Measurements from ENCODE around the gene HOXB5.

The HOXB5 gene

DNA sequence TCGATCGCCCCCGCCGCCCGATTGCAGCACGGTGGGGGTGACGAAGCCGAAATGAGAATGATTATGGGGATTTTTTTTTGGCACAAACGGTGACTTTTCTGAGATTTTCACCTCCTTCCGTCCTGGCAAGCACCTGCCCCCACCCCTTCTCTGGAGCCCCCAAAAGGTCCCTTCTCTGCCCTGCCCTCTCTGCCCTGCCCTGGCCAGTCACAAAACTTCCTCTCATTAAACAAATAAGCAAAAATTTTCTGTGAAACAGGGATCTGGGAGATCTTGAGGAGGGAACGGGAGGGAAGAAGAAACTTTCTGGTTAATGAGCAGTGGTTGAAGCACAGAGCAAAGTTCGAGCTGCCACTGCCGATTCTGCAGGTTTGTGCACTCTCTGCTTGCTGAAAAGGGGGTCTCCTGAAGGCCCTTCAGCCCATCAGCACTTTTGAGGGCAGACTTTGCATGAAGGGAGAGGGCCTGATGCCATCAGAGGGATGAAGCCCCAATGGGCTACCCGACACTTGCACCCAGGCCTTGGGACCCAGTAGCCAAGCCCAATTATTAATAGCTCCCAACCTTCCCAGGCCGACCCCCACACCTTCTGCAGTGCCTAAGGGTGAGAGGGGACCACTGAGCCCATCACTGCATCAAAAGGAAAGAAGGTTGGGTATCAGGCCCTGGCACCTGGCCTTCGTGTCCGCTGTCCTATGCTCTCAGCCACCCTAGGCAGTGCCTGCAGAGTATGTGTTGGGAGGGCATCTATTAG lies 22.6 kb upstream of the HOXB5 start:
- no peak for DNase-seq

DNA sequence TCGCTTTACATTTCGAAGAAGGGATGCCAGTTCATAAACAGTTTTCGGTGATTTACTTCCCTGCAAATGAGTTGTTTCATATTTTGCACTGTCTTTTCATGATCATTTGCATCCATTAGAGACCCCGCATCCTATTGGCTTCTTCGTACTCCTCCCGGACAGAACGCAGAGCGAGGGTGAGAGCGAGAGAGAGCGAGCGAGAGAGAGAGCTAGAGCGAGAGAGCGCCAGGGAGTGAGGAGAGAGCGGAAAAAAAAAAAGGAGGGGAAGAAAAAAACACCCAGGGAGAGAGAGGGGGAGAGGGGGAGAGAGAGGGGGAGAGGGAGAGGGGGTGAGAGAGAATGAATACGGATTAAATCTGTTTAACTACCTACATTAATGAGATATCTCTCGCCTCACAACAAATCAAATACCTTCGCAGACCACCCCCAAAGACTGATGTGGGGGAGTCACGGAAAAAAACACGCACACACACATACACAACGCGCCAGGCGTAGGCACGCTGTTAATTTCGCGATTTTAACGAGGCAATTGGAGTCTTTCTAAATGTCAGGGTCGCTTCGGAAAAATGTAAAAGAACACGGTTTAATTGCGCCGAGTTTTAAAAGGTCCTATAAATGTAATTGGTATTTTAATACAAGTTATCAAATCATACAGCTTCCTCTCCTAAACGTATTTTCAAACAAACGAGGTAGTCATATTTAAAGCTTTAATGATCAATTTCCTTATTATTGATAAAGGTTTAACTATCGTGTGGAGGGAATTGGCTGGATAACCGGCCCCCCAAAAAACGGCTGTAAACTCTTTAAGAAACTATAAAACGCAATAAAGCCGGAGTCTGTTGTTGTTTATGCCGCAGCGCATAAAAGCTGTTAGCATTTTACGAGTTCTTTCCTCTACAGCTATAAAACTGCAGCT lies 21.7 kb upstream of the HOXB5 start, which contains the start of gene HOXB8:
Gene HOXB8, minus strand, starts transcription at position 246 of the 916 bp plus-strand sequence. CDS start 588 bp downstream, outside the sequence.
- DNase-seq: peak; percentile 75

DNA sequence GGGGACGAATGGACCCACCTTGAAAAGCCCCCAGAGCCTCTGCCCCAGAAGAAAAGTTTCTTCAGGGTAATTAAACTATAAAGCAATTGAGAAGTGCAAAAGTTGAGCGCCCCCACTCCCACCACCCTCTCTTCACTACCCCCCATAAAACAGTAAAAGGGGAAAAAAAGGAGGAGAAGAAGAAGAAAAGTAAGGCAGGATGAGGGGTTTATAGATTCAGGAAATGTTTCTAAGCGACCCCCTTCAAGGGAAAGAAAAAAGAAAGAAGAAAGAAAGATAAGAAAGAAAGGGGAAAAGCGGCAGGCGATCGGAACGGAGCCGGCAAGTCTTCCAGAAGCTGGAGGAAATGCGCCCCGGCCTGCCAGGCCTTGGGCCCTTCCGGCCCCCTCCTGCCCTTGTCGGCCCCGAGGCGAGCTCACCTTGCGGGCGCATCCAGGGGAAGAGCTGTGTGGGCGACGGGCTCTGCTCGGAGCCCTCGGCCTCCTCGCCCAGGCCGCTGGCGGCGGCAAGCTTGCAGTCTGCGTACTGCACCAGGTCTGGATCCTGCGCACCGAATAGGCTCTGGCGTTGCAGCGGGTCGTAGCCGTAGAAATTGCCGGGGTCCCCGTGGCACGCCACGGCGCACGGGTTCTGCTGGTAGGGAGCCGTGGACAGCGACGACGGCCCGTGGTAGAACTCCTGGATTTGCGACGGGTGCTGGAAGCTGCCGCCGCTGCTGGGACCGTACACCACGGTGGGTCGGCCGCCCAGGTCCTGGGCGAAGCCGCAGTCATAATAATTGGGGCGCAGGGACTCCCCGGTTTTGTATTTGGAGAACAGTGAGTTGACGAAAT lies 20.5 kb upstream of the HOXB5 start:
- no peak for DNase-seq

DNA sequence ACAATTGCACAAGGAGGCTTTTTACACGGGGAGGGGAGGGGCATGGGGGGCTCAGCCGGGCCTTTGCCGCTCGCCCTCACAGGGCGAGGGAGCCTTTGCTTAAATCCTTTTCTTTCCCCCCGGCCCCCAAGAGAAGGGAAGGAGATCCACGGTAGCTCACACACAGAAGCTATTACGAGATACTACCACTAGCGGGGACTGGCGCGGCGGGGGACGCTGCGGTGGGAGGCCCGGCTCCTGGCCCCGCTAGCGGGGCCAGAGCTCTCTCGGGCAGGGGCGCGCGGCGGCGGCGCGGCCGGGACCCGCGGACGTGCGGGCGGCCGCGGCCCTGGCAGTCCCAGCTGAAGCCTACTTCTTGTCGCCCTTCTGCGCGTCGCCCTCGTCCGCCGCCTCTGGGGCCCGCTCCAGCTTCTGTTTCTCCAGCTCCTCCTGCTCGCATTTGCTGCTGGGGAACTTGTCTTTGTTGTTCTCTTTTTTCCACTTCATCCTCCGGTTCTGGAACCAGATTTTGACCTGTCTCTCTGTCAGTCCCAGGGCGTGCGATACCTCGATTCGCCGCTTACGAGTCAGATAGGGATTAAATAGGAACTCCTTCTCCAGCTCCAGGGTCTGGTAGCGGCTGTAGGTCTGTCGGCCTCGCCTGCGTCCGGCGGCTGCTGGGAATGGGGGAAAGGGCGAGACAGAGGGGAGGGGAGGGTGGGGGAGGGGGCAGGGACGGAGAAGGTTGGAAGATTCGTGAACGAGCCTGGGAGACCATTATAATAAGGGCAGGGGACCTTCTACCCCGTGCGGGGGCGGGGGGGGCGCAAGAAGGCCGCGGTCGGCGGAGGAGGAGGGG lies 19.5 kb upstream of the HOXB5 start:
- DNase-seq: peak; percentile 62

DNA sequence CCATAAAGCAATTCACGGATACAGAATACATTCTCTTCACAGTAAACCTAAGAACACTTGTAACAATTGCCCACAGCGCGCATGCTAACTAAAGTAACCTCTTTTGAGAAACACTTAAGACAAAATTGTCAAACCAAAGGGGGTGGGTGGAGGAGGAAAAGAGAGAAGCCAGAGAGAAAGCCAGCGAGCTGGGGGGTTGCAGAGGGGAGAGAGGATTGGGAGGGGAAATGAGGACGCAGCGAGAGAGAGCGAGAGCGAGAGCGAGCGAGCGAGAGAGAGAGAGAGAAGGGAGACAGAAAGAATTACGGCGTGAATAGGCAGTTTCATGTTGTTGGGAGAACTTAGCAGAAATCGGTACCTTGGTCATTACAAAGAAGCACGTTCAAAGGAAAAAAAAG lies 18.9 kb upstream of the HOXB5 start:
- peak; percentile 67 for DNase-seq

DNA sequence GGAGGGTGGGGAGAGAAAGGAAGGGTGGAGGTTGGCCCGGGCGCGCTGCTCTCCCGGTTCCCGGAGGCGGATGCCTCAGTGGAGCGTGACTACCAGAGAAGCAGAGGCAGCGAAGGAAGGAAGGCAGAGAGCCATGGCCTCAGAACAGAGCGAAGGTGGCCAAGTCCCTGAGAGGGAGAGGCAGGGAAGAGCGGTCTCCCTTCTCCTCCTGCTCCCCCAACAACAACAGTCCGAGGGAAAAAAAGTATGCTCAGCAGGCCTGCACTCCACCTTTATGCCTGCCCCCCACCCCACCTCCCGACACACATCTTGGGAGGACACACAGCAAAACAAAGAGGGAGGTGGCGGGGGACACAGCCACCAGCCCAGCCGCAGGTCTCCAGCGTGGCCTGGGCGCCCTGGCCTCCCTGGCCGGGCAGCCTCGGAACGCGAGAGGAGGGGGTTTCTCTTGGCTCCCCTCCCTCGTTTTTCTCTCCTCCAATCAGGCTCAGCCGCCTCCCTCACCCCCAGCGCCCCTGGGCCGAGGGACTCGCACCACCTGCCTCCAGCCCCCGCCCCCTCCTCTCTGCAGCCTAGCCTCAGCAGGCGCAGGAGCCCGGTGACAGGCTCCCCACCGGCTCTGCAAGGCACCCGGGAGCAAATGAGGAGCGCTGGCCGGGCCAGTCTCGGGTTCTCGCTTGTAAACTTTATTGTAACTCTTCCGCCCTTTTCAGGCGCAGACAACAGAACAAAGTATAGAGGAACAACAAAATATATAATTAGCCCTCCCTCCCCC lies 18.3 kb upstream of the HOXB5 start:
- peak; percentile 92 for DNase-seq

DNA sequence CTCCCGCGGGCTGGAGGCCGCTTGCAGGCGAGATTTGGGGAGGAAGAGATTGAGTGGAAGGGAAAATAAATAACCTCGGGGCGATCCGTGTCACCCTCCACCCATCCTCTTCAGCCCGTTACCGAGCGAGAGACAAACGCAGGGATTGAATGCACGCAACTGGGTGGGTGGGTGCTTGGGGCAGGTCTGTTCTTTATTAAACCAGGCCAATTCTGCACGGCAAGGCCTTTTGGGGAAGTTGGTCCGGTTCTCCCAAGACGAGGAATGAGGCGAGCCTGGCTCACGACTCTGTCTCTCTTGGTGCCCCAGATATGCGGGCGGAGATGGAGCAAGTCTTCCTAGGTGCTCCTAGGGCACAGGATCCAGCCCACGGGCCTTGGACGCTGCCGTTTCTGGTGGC lies 17.6 kb upstream of the HOXB5 start:
- DNase-seq: no peak

DNA sequence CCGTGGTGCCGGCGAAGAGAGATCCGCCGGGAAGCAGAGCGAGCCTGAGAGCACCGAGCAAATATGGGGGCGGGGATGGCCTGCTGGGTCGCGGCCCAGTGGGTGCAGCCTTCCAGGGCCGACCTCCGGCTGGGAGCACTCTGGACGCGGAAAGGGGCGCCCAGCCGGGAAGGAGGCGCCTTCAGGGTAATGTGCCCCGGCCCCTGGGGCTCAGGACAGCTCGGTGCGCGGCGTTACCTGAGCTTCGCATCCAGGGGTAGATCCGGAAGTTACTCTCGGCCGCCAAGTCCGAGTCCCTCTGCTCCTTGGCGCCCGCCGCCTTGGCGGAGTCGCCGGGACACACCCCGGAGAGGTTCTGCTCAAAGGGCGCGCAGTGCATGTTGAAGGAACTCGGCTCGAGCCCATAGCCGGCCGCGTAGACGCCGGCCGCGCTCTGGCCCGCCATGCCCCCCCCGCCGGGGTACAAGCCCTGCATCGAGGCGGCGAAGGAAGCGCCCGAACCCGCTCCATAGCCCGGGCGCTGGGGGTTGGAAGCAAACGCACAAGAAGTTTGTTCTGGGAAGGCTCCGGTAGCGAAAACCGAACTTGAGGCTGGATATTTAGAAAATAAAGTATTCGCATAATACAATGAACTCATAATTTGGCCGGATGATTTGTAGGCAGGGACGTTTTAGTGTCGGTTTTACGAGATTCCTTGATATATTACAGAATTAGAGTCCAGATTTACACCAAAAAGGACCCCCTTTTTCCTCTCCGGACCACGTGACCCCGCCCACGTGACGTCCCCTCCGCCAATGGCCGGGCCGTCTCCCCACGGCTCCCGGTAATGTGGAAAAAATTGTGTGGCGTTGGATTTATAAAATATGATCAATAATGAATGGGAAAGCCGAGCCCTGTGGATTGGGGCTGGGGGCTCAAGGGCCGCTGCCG lies 17.0 kb upstream of the HOXB5 start, which contains the start of gene HOXB7:
Gene HOXB7, minus strand, starts transcription at position 736 of the 930 bp plus-strand sequence. Its CDS starts 99 bp downstream, at position 637.
- DNase-seq: peak; percentile 87

DNA sequence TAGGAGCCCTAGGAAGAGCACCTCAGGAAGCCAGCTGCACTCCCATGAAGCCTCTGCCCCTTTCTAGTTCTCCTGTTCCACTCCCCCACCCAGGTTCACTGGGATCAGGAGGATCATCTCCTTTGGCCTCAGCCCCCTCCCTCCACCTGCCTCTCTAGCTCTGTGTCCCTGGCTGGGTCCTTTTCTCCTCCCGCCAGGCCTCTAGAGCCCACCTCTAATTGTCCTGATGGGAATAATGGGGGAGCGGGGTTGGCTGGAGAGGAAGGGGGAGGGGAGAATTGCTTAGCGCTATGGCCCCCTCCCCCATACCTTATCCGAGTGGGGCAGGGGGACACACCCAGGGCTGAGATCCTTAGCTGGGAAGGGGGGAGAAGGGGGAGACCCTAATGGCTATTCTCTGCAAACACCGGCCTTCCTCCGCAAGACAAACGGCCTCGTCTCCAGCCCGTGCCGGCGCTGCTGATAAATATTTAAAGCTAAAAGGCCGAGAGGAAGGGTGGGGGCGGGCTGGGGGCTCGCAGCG lies 16.2 kb upstream of the HOXB5 start:
- DNase-seq: no peak

DNA sequence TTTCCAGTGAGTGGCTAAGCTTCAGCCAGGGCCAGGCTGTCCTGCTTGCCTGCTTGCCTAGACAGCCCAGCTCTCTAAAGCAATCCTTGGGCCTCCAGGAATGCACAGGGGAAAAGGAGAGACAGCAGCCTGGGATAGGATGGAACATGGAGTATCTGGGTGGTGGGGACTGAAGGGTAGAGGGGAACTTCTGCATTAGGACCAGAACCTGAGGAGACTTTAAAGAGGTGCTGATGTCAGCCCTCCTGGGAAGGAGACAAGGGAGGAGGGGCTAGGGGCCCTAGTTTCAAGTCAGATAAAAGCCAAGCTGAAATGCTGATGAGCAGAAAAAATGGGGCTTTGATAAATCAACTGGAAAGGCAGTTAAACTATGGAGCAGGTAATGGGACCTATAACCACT lies 15.5 kb upstream of the HOXB5 start:
- DNase-seq: no peak

DNA sequence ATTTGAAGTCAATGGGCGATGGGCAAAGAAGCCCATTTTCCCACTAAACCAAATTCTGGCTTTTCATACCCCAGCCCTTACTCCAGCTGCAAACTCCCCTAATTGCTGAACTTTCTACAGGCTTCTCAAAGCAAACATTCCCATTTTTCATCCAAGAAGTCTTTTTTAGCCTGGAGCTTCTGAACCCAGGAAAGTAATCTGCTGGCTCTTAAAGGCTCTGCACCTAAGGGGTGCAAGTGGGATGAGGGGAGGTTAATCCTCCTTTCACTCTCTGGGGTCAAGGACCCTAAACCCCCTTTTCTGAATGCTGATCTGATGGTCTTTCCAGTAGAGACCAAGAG lies 14.9 kb upstream of the HOXB5 start:
- DNase-seq: no peak

DNA sequence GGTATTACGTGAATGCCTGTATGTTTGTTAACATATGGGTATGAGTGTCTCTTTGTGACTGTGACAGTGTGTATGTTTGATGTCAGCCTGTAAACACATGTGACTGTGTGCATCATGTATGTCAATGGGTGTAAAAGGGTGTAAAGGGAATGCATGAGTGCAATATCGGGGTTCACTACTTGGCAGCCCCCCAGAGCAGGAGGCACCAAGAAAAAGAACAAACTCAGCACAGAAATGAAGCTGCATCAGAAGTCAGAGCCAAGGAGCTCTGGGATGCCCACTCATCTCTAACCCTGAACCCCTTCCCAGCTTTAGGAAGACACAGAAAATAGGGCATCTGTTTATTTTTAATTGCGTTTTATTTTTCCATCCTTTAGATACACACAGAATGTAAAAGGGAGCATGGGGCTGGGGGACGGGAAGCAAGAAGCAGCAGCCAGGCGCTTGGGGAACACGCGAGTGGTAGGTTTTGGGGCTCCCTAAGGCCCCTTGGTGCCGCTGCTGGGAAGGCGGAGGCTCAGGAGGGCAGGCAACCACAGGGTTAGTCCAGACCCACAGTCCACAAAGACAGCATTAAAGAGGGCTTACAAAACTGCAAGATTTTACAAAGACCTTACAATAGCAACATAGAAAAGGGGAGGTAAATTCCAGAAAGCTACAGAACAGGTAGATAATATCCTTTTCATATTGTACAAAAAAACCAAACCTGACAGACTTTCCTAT lies 13.5 kb upstream of the HOXB5 start:
- DNase-seq: no peak

DNA sequence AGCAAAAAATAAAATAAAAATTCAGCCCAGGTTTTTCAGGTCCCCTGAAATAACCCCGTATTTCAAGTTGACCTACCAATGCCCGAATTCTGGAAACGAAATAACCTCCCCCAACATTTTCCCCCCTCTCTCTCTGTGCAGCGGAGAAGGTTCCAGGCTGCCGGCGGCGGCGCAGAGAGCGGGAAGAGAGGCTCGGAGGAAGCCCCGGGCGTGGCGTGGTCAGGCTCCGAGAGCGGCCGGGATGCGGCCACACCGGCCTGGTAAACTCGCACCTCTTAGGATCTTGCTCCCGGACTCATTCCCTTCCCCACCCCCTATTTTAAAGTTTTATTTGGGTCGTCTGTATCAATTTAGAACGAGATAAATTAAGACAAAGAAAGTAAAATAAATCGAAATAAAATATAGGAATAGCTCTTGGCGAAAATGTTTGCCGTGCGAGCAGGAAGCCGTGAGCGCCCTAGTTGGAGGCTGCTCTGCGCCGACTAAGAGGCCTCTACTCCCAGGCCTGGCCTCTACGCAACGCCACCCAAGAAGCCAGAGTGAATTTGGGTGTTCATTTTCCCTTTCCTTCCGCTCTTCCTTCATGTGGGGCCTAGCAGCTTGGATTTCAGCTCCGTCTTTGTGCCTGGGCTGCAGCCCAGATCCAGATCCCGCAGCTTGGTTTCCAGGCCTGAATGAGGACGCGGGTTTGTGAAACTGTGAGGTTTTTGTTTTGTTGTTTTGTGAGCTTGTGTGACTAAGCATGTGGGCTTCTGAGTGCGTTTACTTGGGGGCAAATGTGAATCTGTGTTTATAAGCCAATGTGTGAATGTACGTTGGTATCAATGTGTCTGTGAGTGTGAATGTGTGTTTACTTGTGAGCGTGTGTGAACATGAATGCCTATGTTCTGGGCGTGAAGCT lies 12.7 kb upstream of the HOXB5 start:
- DNase-seq: no peak

DNA sequence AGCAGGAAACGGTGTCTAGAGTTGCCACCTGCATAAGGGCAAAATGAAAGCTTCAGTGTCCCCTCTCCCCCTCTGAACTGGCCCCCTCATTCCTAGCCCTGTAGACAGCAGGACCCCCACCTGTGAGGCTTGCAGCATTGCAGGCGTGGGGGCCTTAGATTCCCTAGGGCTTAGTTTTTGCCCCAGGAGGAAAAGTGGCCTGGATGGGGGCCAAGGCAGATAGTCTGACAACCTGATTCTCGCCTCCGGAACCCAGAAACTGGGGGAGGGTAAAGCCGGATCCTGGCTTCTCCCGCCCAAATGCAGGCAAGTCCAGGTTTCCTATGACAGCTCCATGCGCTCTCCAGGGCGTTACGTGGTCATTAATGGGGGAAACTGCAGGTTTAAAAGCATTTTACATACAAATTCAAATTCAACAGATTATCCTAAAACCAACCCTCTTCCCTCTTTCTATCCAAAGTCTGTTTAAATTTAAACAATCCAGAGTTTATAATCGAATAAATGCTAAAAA lies 11.9 kb upstream of the HOXB5 start:
- DNase-seq: no peak

DNA sequence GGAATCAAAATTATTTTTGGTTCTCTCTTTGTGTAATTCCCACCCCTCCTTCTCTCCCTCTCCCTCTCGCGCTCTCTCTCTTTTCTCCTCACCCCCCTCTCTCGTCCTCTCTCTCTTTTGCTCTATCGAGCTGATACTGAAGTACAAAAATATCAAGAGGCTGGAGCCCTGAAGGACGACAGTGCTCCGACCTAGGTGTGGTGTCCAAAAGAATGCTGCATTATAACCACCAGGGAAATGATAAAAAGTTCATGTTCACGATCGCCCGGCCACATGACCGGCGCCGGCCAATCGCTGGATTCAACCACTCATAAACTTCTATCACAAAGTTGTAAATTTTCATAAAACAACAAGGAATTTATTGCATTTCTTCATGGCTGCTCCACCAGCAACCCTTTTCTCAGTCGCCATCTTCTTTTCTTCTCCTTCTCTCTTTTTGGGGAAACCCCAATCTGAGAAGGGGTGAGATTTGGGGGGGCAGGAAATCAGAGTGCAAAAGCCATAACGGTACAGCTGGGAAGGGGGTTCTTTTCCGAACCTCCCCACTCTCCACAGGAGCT lies 11.3 kb upstream of the HOXB5 start, which contains the start of gene HOXB6:
Gene HOXB6, minus strand, starts transcription at position 217 of the 560 bp plus-strand sequence. CDS start 6,836 bp downstream, outside the sequence.
- peak; percentile 40 for DNase-seq

DNA sequence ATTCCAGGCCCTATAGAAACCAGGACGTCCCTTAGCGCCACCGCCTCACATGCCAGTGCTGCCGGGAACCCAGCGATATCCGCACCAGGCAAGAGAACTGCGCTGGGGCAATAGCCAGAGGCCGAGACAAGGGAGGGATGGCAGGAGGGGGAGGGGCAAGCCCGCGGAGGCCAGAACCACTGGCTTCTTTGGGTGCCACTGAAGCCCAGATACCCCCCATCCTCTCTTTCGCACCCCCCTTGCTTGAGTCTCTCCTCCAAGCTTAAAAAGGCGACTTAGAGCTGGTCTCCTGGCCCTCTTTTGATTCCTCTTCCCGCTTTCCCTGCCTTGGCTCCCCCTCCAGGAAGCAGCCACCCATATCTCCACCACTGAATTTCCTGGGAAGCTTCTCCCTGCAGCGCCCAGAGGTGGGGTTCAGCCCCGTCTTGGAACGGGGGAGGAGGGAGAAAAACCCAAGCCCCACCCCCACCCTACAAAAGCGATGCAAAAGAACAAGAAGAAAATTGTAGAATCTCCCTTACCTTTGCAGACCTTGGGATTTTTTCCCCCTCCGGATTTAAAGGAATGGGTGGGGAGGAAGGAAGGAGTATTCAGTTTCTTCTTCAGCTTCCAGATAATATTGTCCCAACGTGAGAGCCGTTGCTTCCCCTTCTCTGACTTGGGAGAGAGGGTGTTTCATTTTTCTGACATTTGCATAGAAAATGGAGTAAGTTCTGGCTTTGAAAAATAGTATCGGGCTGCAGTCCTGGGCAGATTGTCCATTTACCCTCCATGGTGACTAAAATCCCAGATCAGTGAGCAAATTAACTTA lies 10.6 kb upstream of the HOXB5 start:
- DNase-seq: peak; percentile 73

Measured in NCI-H774 (cell line).